ENCODE results near the gene KCNMA1.

KCNMA1 gene

DNA sequence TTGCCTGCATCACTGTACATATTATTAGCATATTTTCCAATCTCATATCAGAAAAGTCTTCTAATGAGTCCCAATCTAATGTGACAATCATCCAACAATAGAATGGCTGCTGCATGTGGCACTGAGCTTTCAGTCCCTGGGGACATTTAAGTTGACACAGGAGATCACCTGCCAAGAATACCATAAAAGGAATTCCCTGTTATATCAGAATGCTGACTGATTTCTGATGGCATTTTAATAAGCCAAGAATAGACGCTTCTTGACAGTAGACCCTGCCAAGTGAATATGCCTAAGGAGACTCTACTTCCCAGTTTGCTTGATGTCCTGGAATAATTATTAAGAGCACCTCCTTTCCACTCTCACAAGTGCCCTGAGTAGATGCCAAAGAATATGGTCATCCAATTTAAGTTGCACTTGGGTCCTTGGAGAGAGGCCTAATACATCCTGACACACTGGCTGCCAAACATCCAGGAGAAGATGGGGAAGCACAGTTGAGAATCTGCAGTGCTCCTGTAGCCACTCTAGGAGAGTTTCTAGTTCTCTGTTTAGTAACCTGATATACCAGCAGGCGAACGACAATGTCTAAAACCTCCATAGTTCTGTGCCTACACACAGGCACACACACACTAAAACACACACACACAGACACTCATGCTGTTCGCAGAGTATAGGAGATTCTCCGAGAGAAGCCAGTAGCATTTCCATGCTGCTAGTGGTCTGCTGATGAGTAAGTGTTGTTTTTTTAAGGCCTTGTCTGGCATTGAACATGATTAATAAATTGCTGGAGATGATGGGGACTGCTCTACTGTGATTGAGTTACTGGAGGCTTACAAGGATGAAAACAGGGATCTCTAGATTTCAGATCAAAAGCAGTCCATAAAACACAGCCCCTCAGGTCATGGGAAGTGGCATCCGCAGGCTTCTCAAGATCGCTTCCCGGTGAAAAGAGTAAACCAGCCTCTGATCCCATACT is 369.6 kb downstream of the KCNMA1 start:
- Histone ChIP-seq H3K4me1 (ENCODE audit: control insufficient read depth in 2 of 2, insufficient read depth in 2 of 2, low read length in 2 of 2) (no peaks in the 10 kb centered on the region), H3K4me3 (ENCODE audit: low read length in 2 of 2) (no peak overlapping the region), H3K27me3 (ENCODE audit: control insufficient read depth in 2 of 2, insufficient read depth in 2 of 2, low read length in 2 of 2) (peaks cover 0 to 2% of the 10 kb centered on the region in 2 donors), H3K36me3 (ENCODE audit: control insufficient read depth in 2 of 2, insufficient read depth in 2 of 2, low read length in 2 of 2) (no peaks in the 10 kb centered on the region), H3K9me3 (ENCODE audit: control insufficient read depth in 2 of 2, low read length in 2 of 2) (no peaks in the 10 kb centered on the region), H3K9ac (ENCODE audit: low read depth in 1 of 2, low read length in 2 of 2) (no peak overlapping the region), H3K27ac (ENCODE audit: low read depth in 2 of 2, low read length in 2 of 2) (no peak overlapping the region)

DNA sequence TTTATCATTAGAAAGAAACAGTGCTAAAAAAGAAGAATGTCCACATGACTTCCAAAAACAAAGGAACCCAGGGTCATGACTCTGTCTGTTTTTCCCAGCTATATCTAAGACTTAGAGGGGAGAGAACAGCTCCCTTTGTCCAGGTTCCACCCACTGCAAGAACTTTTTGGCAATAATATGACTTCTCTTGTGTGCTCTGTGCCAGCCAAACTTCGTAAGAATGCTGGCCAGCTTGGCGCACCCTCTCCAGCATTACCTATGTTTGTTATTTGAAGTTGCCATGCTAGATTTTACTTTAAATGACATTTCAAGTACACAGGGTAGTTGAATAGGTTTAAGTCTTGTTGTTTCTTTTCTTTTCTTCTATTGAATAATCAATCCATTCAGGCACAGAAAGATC is 371.4 kb downstream of the KCNMA1 start:
- H3K27ac ChIP-seq (ENCODE audit: low read depth in 2 of 2, low read length in 2 of 2) = no peak overlapping the region
- no peaks in the 10 kb centered on the region for H3K9me3 ChIP-seq (ENCODE audit: control insufficient read depth in 2 of 2, low read length in 2 of 2)
- H3K9ac ChIP-seq (ENCODE audit: low read depth in 1 of 2, low read length in 2 of 2) = no peak overlapping the region
- H3K4me3 ChIP-seq (ENCODE audit: low read length in 2 of 2) = no peak overlapping the region
- H3K27me3 ChIP-seq (ENCODE audit: control insufficient read depth in 2 of 2, insufficient read depth in 2 of 2, low read length in 2 of 2) = peaks cover 0 to 2% of the 10 kb centered on the region in 2 donors
- no peaks in the 10 kb centered on the region for H3K36me3 ChIP-seq (ENCODE audit: control insufficient read depth in 2 of 2, insufficient read depth in 2 of 2, low read length in 2 of 2)
- H3K4me1 ChIP-seq (ENCODE audit: control insufficient read depth in 2 of 2, insufficient read depth in 2 of 2, low read length in 2 of 2) = no peaks in the 10 kb centered on the region

DNA sequence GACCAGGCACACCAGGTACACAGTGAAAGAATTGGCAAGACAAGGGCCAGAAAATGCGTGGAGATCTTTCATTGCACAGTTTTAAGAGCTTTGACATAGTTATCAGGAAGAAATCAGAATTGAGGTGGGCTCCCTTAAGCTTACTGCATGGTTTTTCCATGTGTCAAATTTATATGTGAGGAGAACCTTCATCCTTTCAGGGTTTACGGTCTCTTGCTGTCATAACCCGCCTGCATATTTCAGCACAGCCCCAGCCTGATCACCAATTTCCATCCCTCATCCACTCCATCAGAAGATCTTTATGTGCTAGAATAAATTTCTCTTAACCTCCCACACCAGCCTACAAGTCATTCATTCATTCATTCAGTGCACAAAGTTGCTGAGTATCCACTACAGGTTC is 373.1 kb downstream of the KCNMA1 start:
- no peak overlapping the region for H3K27ac ChIP-seq (ENCODE audit: low read depth in 2 of 2, low read length in 2 of 2)
- no peaks in the 10 kb centered on the region for H3K9me3 ChIP-seq (ENCODE audit: control insufficient read depth in 2 of 2, low read length in 2 of 2)
- H3K4me1 ChIP-seq (ENCODE audit: control insufficient read depth in 2 of 2, insufficient read depth in 2 of 2, low read length in 2 of 2) = no peaks in the 10 kb centered on the region
- H3K27me3 ChIP-seq (ENCODE audit: control insufficient read depth in 2 of 2, insufficient read depth in 2 of 2, low read length in 2 of 2) = peaks cover 0 to 2% of the 10 kb centered on the region in 2 donors
- H3K9ac ChIP-seq (ENCODE audit: low read depth in 1 of 2, low read length in 2 of 2) = no peak overlapping the region
- no peaks in the 10 kb centered on the region for H3K36me3 ChIP-seq (ENCODE audit: control insufficient read depth in 2 of 2, insufficient read depth in 2 of 2, low read length in 2 of 2)
- no peak overlapping the region for H3K4me3 ChIP-seq (ENCODE audit: low read length in 2 of 2)

DNA sequence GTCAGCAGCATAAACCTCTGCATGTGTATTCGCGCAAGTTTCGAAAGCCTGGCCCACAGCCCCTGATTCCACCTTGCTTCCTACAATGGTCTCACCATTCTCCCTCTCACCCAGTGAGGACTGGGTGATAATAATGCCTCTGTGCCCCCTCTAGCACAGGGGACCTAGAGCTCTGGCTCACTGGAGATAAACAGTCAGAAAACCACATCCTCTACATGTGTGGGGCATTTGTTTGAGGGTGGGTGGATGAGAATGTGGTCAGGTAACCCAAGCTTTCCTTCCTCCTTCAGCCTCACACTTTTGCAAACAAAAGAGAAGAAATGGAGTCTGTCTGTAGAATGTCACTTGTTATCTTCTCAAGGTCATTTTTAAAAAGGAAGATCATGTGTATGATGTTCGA is 373.5 kb downstream of the KCNMA1 start:
- Histone ChIP-seq H3K9me3 (ENCODE audit: control insufficient read depth in 2 of 2, low read length in 2 of 2) (no peaks in the 10 kb centered on the region), H3K9ac (ENCODE audit: low read depth in 1 of 2, low read length in 2 of 2) (no peak overlapping the region), H3K27ac (ENCODE audit: low read depth in 2 of 2, low read length in 2 of 2) (no peak overlapping the region), H3K4me3 (ENCODE audit: low read length in 2 of 2) (no peak overlapping the region), H3K4me1 (ENCODE audit: control insufficient read depth in 2 of 2, insufficient read depth in 2 of 2, low read length in 2 of 2) (no peaks in the 10 kb centered on the region), H3K27me3 (ENCODE audit: control insufficient read depth in 2 of 2, insufficient read depth in 2 of 2, low read length in 2 of 2) (peaks cover 0 to 2% of the 10 kb centered on the region in 2 donors), H3K36me3 (ENCODE audit: control insufficient read depth in 2 of 2, insufficient read depth in 2 of 2, low read length in 2 of 2) (no peaks in the 10 kb centered on the region)

DNA sequence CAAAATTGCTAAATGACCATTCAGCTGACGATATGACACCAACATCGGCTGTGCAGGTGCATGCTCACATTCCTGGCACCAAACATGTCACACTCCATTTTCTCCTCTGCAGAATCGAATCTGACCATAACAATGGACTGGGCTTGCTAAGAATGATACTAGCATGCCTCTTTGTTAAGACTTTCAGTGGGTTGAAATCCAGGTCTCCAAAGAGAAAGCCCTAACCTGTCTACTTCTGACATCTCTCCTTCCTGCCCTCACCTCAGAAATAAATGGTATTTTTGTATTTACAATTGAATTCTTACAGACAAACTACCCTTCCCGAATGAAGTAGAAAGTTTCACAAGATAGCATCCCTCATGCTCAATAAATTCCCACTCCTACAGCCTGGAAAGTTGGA is 373.9 kb downstream of the KCNMA1 start:
- Histone ChIP-seq H3K9me3 (ENCODE audit: control insufficient read depth in 2 of 2, low read length in 2 of 2) (no peaks in the 10 kb centered on the region), H3K4me1 (ENCODE audit: control insufficient read depth in 2 of 2, insufficient read depth in 2 of 2, low read length in 2 of 2) (no peaks in the 10 kb centered on the region), H3K4me3 (ENCODE audit: low read length in 2 of 2) (no peak overlapping the region), H3K36me3 (ENCODE audit: control insufficient read depth in 2 of 2, insufficient read depth in 2 of 2, low read length in 2 of 2) (no peaks in the 10 kb centered on the region), H3K9ac (ENCODE audit: low read depth in 1 of 2, low read length in 2 of 2) (no peak overlapping the region), H3K27me3 (ENCODE audit: control insufficient read depth in 2 of 2, insufficient read depth in 2 of 2, low read length in 2 of 2) (peaks cover 0 to 2% of the 10 kb centered on the region in 2 donors), H3K27ac (ENCODE audit: low read depth in 2 of 2, low read length in 2 of 2) (no peak overlapping the region)

DNA sequence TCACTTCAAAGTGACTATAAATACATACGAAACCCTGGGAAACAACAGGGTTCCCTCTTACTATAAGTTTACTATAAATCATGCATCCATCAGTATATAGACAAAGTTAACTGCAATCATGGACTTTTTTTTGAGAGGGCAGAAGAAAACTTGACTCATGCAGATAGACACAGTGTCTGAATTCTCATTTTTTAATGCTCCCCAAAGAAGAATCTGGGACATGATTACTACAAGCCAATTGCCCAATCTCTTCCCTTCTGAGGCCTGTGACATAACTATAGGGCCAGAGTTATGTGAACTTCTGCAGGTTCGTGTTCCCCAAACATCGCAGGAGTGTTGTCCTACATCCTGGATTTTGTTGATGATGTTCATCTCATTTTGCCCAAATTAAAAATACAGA is 376.5 kb downstream of the KCNMA1 start:
- Histone ChIP-seq H3K9me3 (ENCODE audit: control insufficient read depth in 2 of 2, low read length in 2 of 2) (no peaks in the 10 kb centered on the region), H3K4me3 (ENCODE audit: low read length in 2 of 2) (no peak overlapping the region), H3K36me3 (ENCODE audit: control insufficient read depth in 2 of 2, insufficient read depth in 2 of 2, low read length in 2 of 2) (no peaks in the 10 kb centered on the region), H3K4me1 (ENCODE audit: control insufficient read depth in 2 of 2, insufficient read depth in 2 of 2, low read length in 2 of 2) (no peaks in the 10 kb centered on the region), H3K27me3 (ENCODE audit: control insufficient read depth in 2 of 2, insufficient read depth in 2 of 2, low read length in 2 of 2) (no peaks in the 10 kb centered on the region), H3K9ac (ENCODE audit: low read depth in 1 of 2, low read length in 2 of 2) (no peak overlapping the region), H3K27ac (ENCODE audit: low read depth in 2 of 2, low read length in 2 of 2) (no peak overlapping the region)

DNA sequence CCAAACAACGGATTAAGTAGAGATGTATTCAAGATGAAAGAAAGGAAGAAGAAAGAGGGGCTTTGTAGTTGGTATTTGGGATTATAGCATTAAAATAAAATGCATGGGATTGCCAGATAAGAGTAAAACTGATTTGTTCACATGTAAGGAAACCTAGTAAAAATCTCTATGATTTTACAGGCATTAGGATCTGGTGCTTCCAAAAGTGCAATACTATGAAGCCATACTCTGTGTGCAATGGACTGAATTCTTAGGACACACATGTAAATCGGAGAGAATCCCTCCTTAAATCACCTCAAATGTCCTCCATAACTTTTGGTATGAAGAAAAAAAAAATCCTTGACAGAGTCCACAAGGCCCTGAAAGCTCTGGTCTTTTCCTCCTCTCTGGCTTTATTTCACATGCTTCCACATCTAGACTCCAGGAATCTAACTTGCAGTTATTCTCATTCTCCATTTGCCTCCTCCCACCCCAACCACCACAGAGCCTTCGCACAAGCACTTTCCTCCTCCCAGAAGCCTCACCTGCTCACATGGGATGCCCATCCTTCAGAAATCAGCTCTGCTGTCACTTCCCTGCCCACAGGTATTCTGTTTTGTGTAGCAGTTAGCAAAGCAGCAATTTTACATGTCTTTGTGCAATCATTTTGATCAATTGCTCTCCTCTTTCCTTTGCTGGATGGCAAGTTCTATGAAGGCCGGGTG is 378.3 kb downstream of the KCNMA1 start:
- H3K4me3 ChIP-seq (ENCODE audit: low read length in 2 of 2) = no peak overlapping the region
- H3K36me3 ChIP-seq (ENCODE audit: control insufficient read depth in 2 of 2, insufficient read depth in 2 of 2, low read length in 2 of 2) = no peaks in the 10 kb centered on the region
- H3K9ac ChIP-seq (ENCODE audit: low read depth in 1 of 2, low read length in 2 of 2) = no peak overlapping the region
- H3K27me3 ChIP-seq (ENCODE audit: control insufficient read depth in 2 of 2, insufficient read depth in 2 of 2, low read length in 2 of 2) = no peaks in the 10 kb centered on the region
- H3K9me3 ChIP-seq (ENCODE audit: control insufficient read depth in 2 of 2, low read length in 2 of 2) = no peaks in the 10 kb centered on the region
- H3K4me1 ChIP-seq (ENCODE audit: control insufficient read depth in 2 of 2, insufficient read depth in 2 of 2, low read length in 2 of 2) = no peaks in the 10 kb centered on the region
- H3K27ac ChIP-seq (ENCODE audit: low read depth in 2 of 2, low read length in 2 of 2) = no peak overlapping the region

DNA sequence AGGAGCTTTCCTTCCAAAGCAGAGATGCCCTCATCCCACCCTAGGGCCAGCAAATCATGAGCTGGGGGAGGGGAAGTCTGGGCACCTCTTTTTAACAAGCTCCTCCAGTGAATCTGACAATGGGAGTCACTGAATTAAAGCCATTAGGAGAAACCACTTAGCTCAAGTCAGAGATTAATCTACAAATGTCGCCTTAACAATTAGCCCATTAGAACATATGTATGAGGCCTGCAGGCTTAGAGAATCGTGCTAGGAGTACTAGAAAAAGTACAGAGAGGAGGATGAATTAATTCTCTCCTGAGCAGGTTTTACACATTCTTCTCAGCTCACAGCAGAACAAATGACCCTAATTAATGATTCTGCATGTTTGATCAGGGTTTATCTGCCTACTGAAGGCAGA is 381.3 kb downstream of the KCNMA1 start:
- H3K27me3 ChIP-seq (ENCODE audit: control insufficient read depth in 2 of 2, insufficient read depth in 2 of 2, low read length in 2 of 2) = no peaks in the 10 kb centered on the region
- no peak overlapping the region for H3K9ac ChIP-seq (ENCODE audit: low read depth in 1 of 2, low read length in 2 of 2)
- no peaks in the 10 kb centered on the region for H3K4me1 ChIP-seq (ENCODE audit: control insufficient read depth in 2 of 2, insufficient read depth in 2 of 2, low read length in 2 of 2)
- H3K27ac ChIP-seq (ENCODE audit: low read depth in 2 of 2, low read length in 2 of 2) = no peak overlapping the region
- H3K36me3 ChIP-seq (ENCODE audit: control insufficient read depth in 2 of 2, insufficient read depth in 2 of 2, low read length in 2 of 2) = no peaks in the 10 kb centered on the region
- H3K4me3 ChIP-seq (ENCODE audit: low read length in 2 of 2) = no peak overlapping the region
- no peaks in the 10 kb centered on the region for H3K9me3 ChIP-seq (ENCODE audit: control insufficient read depth in 2 of 2, low read length in 2 of 2)

DNA sequence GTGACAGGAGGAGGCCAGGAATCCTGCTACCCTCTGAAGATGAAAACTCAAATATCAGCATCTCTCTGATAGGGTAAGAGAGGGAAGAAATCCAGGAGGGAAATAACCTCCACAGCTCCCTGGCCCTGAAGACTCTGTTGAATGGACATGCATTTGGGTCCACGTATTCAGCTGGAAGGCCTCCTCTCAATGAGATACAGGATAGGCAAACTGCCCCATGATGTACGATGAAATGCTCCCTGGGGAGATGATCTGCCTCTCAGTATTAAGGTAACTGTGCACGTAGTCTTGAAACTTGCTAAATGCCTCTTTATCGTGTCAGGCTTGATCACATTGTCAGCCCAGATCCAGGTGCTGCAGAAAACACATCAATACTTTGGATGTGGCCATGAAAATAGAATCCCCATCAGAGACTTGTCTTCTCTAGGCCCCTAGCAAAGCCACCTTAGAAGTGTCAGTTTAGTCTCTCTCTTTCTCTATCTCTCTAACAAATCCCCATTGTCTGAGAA is 384.0 kb downstream of the KCNMA1 start:
- Histone ChIP-seq H3K27me3 (ENCODE audit: control insufficient read depth in 2 of 2, insufficient read depth in 2 of 2, low read length in 2 of 2) (no peaks in the 10 kb centered on the region), H3K9me3 (ENCODE audit: control insufficient read depth in 2 of 2, low read length in 2 of 2) (no peaks in the 10 kb centered on the region), H3K4me1 (ENCODE audit: control insufficient read depth in 2 of 2, insufficient read depth in 2 of 2, low read length in 2 of 2) (no peaks in the 10 kb centered on the region), H3K27ac (ENCODE audit: low read depth in 2 of 2, low read length in 2 of 2) (no peak overlapping the region), H3K4me3 (ENCODE audit: low read length in 2 of 2) (no peak overlapping the region), H3K36me3 (ENCODE audit: control insufficient read depth in 2 of 2, insufficient read depth in 2 of 2, low read length in 2 of 2) (no peaks in the 10 kb centered on the region), H3K9ac (ENCODE audit: low read depth in 1 of 2, low read length in 2 of 2) (no peak overlapping the region)

DNA sequence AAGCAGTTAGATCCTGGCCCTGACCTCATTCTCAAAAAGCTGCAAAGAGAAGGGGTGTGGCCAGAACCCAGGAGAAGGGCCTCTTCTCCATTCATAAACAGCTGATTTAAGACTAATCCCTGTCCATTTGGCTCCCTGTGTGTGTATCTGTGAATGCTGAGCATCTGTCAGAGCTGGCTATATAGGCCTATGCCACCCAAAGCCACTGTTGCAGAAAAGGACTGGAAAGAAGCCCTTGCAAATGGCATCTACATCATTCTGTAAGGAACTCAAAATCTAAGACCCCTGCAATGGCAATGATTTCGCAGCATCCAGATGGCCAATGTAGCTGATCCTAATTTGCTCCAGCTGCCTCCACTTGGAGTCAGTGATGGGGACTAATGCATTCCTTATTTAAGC is 384.5 kb downstream of the KCNMA1 start:
- H3K27me3 ChIP-seq (ENCODE audit: control insufficient read depth in 2 of 2, insufficient read depth in 2 of 2, low read length in 2 of 2) = no peaks in the 10 kb centered on the region
- H3K4me1 ChIP-seq (ENCODE audit: control insufficient read depth in 2 of 2, insufficient read depth in 2 of 2, low read length in 2 of 2) = no peaks in the 10 kb centered on the region

More for the DNA sequence above, 384.5 kb downstream of the KCNMA1 start:
- H3K9me3 ChIP-seq (ENCODE audit: control insufficient read depth in 2 of 2, low read length in 2 of 2) = no peaks in the 10 kb centered on the region
- H3K4me3 ChIP-seq (ENCODE audit: low read length in 2 of 2) = no peak overlapping the region
- no peak overlapping the region for H3K9ac ChIP-seq (ENCODE audit: low read depth in 1 of 2, low read length in 2 of 2)
- H3K36me3 ChIP-seq (ENCODE audit: control insufficient read depth in 2 of 2, insufficient read depth in 2 of 2, low read length in 2 of 2) = no peaks in the 10 kb centered on the region
- H3K27ac ChIP-seq (ENCODE audit: low read depth in 2 of 2, low read length in 2 of 2) = no peak overlapping the region
